IPS DF 19.7 (cell line): ENCODE results near the gene BORCS5.

Source experiments
- DNase-seq: peaks from one replicate; pipeline ENCODE4 v3.0.0-alpha.2; 2013; ENCODE audit warnings: low read depth, low spot score

The BORCS5 gene

GRCh38 chr12:12511895-12512711 lies 155.2 kb downstream of the BORCS5 start:
- DNase-seq: no peak

GRCh38 chr12:12513416-12514006 lies 156.6 kb downstream of the BORCS5 start:
- DNase-seq: no peak

- DNase-seq: no peak
Measured at GRCh38 chr12:12518464-12518845, 161.6 kb downstream of the BORCS5 start.

GRCh38 chr12:12518919-12519318 lies 162.0 kb downstream of the BORCS5 start:
- no peak for DNase-seq
